Cardiac muscle cell (in vitro differentiated cells and primary cell): ENCODE results near the gene GPRC5A. TPM values are rescaled to one million over a fixed set of nuclear protein-coding genes. Genes with fewer than 3 reads are reported as not detected.
"Not testable (repeated sequence)": the region's sequence is repeated elsewhere in the genome, so short reads cannot be mapped to it uniquely, and the experiment has no call there.

Experiments
- DNase-seq, 2 donors: peaks; one replicate each; pipeline versions ENCODE4 v3.0.0 to v3.0.0-alpha.2; 2010 to 2017; ENCODE audit warnings: low read depth in 1 of 2, low spot score in 1 of 2
- H3K27ac ChIP-seq: fragments of 200-600 bp; sonication (generic); 2 replicates; pipeline ENCODE4 v1.5.1; 2016
- H3K27me3 ChIP-seq: fragments of 200-600 bp; sonication (generic); 2 replicates; pipeline ENCODE4 v1.6.0; 2016; ENCODE audit warnings: control low read depth
- H3K36me3 ChIP-seq: fragments of 200-600 bp; sonication (generic); 2 replicates; pipeline ENCODE4 v1.5.1; 2016; ENCODE audit warnings: control low read depth
- H3K4me1 ChIP-seq: fragments of 200-600 bp; sonication (generic); 2 replicates; pipeline ENCODE4 v1.8.1; 2017; ENCODE audit warnings: low read depth, mild to moderate bottlenecking, mixed run types
- H3K4me3 ChIP-seq: fragments of 200-600 bp; sonication (generic); 2 replicates; pipeline ENCODE4 v1.5.1; 2016; ENCODE audit warnings: mild to moderate bottlenecking
- H3K9me3 ChIP-seq: fragments of 200-600 bp; sonication (generic); 2 replicates; pipeline ENCODE4 v1.5.1; 2017; ENCODE audit warnings: low read depth, mild to moderate bottlenecking, control low read depth
- polyA plus RNA-seq: library from polyadenylated mRNA; unstranded; fragments of >200 nt; fragmentation: Nextera tagmentation; extraction: Ambion mirVana; gene quantifications from 2 replicates; pipeline ENCODE4 v1.2.1, GENCODE V29; 2016
- total RNA-seq: library from RNA; depleted of rRNA; stranded (reverse); fragments of >200 nt; gene quantifications from 2 replicates; pipeline ENCODE4 v1.2.3, GENCODE V29; 2016
- TF ChIP-seq, protein P1 (sequence below): IDR thresholded peaks from 2 replicates; pipeline ENCODE4 v1.5.1; 2012; ENCODE audit warnings: low read depth, mild to moderate bottlenecking, low read length

GPRC5A gene, protein sequence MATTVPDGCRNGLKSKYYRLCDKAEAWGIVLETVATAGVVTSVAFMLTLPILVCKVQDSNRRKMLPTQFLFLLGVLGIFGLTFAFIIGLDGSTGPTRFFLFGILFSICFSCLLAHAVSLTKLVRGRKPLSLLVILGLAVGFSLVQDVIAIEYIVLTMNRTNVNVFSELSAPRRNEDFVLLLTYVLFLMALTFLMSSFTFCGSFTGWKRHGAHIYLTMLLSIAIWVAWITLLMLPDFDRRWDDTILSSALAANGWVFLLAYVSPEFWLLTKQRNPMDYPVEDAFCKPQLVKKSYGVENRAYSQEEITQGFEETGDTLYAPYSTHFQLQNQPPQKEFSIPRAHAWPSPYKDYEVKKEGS
- total RNA-seq (0.53 and 1.5 TPM in 2 replicates), polyA plus RNA-seq (0.23 and 0.24 TPM in 2 replicates)

GRCh38 chr12:12891080-12891880, at the start of gene GPRC5A:
TSS of gene GPRC5A (plus strand) at chr12:12891562. CDS start at chr12:12908250, 16,688 bp downstream.
- no peaks in the 10 kb centered on the region for H3K4me1 ChIP-seq
- DNase-seq: peak; percentile 81 to 95
- H3K27ac ChIP-seq: no peak within 1 kb of the TSS
- H3K27me3 ChIP-seq: peaks cover 27% of the 10 kb centered on the region
- no peaks in the 10 kb centered on the region for H3K36me3 ChIP-seq
- H3K4me3 ChIP-seq: peak within 1 kb of the TSS; percentile 34
- TF ChIP-seq, protein P1, sequence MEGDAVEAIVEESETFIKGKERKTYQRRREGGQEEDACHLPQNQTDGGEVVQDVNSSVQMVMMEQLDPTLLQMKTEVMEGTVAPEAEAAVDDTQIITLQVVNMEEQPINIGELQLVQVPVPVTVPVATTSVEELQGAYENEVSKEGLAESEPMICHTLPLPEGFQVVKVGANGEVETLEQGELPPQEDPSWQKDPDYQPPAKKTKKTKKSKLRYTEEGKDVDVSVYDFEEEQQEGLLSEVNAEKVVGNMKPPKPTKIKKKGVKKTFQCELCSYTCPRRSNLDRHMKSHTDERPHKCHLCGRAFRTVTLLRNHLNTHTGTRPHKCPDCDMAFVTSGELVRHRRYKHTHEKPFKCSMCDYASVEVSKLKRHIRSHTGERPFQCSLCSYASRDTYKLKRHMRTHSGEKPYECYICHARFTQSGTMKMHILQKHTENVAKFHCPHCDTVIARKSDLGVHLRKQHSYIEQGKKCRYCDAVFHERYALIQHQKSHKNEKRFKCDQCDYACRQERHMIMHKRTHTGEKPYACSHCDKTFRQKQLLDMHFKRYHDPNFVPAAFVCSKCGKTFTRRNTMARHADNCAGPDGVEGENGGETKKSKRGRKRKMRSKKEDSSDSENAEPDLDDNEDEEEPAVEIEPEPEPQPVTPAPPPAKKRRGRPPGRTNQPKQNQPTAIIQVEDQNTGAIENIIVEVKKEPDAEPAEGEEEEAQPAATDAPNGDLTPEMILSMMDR: peak; percentile 28
- H3K9me3 ChIP-seq: no peaks in the 10 kb centered on the region

DNA sequence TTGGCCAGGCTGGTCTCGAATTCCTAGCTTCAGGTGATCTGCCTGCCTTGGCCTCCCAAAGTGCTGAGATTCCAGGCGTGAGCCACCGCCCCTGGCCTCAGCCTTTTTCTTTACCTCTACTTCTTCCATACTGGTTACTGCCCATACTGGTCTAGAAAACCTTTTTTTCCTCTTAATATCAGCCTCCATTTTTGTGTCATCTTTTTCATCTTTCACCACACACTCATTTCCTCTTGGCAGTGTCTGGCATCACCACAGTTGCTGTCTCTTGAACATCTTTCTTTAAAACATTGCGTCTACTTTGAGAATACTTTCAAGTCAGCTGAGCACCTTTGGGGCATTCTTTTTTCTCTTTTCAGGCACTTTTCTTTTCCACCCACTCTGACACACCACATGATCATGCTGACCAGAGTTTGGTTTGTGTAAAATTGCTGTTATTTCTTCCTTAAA, 45.5 kb upstream of the GPRC5A start:
- Histone ChIP-seq H3K27ac (no peak overlapping the region), H3K4me1 (no peaks in the 10 kb centered on the region), H3K36me3 (no peaks in the 10 kb centered on the region), H3K27me3 (no peaks in the 10 kb centered on the region), H3K9me3 (no peaks in the 10 kb centered on the region), H3K4me3 (no peak overlapping the region)
- TF ChIP-seq, protein P1: no peak
- no peak for DNase-seq

DNA sequence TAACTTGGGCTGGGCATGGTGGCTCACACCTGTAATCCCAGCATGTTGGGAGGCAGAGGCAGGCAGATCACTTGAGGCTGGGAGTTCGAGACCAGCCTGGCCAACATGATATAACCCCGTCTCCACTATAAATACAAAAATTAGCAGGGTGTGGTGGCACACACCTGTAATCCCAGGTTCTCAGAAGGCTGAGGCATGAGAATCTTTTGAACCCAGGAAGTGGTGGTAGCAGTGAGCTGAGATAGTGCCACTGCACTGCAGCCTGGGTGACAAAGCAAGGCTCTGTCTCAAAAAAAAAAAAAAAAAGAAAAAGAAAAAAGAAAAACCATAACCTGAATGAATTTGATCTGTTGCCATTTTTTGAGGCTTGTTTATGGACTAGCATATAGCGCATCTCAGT, 44.6 kb upstream of the GPRC5A start:
- H3K4me1 ChIP-seq, DNase-seq, H3K27ac ChIP-seq, H3K4me3 ChIP-seq, H3K36me3 ChIP-seq, H3K9me3 ChIP-seq, H3K27me3 ChIP-seq: not testable (repeated sequence)

- TF ChIP-seq, protein P1: no peak
- Histone ChIP-seq H3K27me3 (no peaks in the 10 kb centered on the region), H3K4me3 (no peak overlapping the region), H3K9me3 (no peaks in the 10 kb centered on the region), H3K4me1 (no peaks in the 10 kb centered on the region), H3K36me3 (no peaks in the 10 kb centered on the region), H3K27ac (no peak overlapping the region)
- DNase-seq: no peak
Measured at GRCh38 chr12:12853435-12853834, 37.9 kb upstream of the GPRC5A start.

- Histone ChIP-seq H3K27me3 (no peaks in the 10 kb centered on the region), H3K9me3 (no peaks in the 10 kb centered on the region), H3K36me3 (no peaks in the 10 kb centered on the region), H3K27ac (no peak overlapping the region), H3K4me3 (no peak overlapping the region), H3K4me1 (no peaks in the 10 kb centered on the region)
- TF ChIP-seq, protein P1: no peak
- no peak for DNase-seq
Measured at GRCh38 chr12:12859690-12860089, 31.7 kb upstream of the GPRC5A start.

- TF ChIP-seq, protein P1: no peak
- no peaks in the 10 kb centered on the region for H3K27me3 ChIP-seq
- H3K9me3 ChIP-seq: no peaks in the 10 kb centered on the region
- H3K36me3 ChIP-seq: no peaks in the 10 kb centered on the region
- DNase-seq: no peak
- H3K4me3 ChIP-seq: no peak overlapping the region
- H3K27ac ChIP-seq: no peak overlapping the region
- H3K4me1 ChIP-seq: no peaks in the 10 kb centered on the region
Measured at GRCh38 chr12:12864243-12864642, 27.1 kb upstream of the GPRC5A start.
